ENCODE data around the gene OPTN.
"Not testable (repeated sequence)": the region's sequence is repeated elsewhere in the genome, so short reads cannot be mapped to it uniquely, and the experiment has no call there.

OPTN gene

GRCh38 chr10:13091801-13092200 lies 8.2 kb upstream of the OPTN start:
- no peak for DNase-seq

- peak; percentile 37 for DNase-seq
Measured at GRCh38 chr10:13092291-13093102, 7.5 kb upstream of the OPTN start.

GRCh38 chr10:13094082-13094481 lies 5.9 kb upstream of the OPTN start:
- not testable (repeated sequence) for DNase-seq

GRCh38 chr10:13095094-13095493 lies 4.9 kb upstream of the OPTN start:
- DNase-seq, result no peak

GRCh38 chr10:13095929-13096328 lies 4.0 kb upstream of the OPTN start:
- DNase-seq, result no peak

- DNase-seq, result peak; percentile 49
Measured at GRCh38 chr10:13099144-13099665, 758 bp upstream of the OPTN start.

GRCh38 chr10:13100349-13101294 lies 659 bp downstream of the OPTN start:
- DNase-seq, result no peak

- no peak for DNase-seq
Measured at GRCh38 chr10:13102002-13102794, 2.2 kb downstream of the OPTN start.

GRCh38 chr10:13103554-13103953 lies 3.6 kb downstream of the OPTN start:
- DNase-seq, result no peak

GRCh38 chr10:13104697-13105096 lies 4.7 kb downstream of the OPTN start:
- no peak for DNase-seq

GRCh38 chr10:13105184-13105583 lies 5.2 kb downstream of the OPTN start:
- peak; percentile 22 for DNase-seq

- no peak for DNase-seq
Measured at GRCh38 chr10:13106387-13107045, 6.6 kb downstream of the OPTN start.

- no peak for DNase-seq
Measured at GRCh38 chr10:13110908-13111307, 10.9 kb downstream of the OPTN start.

- no peak for DNase-seq
Measured at GRCh38 chr10:13113544-13113943, 13.6 kb downstream of the OPTN start.

GRCh38 chr10:13115832-13116803 lies 16.2 kb downstream of the OPTN start:
- DNase-seq, result no peak

GRCh38 chr10:13117841-13118783 lies 18.1 kb downstream of the OPTN start:
- DNase-seq, result no peak

- DNase-seq, result no peak
Measured at GRCh38 chr10:13118784-13119410, 18.9 kb downstream of the OPTN start.

GRCh38 chr10:13120786-13121499 lies 21.0 kb downstream of the OPTN start:
- DNase-seq, result no peak

- DNase-seq, result no peak
Measured at GRCh38 chr10:13121500-13121854, 21.5 kb downstream of the OPTN start.
